Sigmoid colon (tissue), 7 donors: ENCODE results near the gene ARHGAP10. TPM values are rescaled to one million over a fixed set of nuclear protein-coding genes. Genes with fewer than 3 reads are reported as not detected.

Experiments
- DNase-seq: peaks from one replicate; pipeline ENCODE4 v3.0.0-alpha.2; 2019
- H3K27ac ChIP-seq, 4 donors: fragments of 200-600 bp; sonication (generic); one replicate each; pipeline ENCODE4 v1.5.1; 2016 to 2019; ENCODE audit warnings: mild to moderate bottlenecking in 1 of 4
- H3K27me3 ChIP-seq, 3 donors: fragments of 200-600 bp; sonication (generic); one replicate each; pipeline ENCODE4 v1.5.1; 2019; ENCODE audit warnings: mild to moderate bottlenecking in 1 of 3
- H3K36me3 ChIP-seq, 4 donors: fragments of 200-600 bp; sonication (generic); one replicate each; pipeline ENCODE4 v1.5.1; 2016 to 2019
- H3K4me1 ChIP-seq, 4 donors: fragments of 200-600 bp; sonication (generic); one replicate each; pipeline ENCODE4 v1.5.1; 2017 to 2019
- H3K4me3 ChIP-seq, 4 donors: fragments of 200-600 bp; sonication (generic); one replicate each; pipeline ENCODE4 v1.5.1; 2017 to 2019; ENCODE audit warnings: mild to moderate bottlenecking in 2 of 4, moderate library complexity in 1 of 4
- H3K9me3 ChIP-seq, 4 donors: fragments of 200-600 bp in 3 of 4; sonication (generic) in 3 of 4; one replicate each; pipeline versions ENCODE4 v1.5.1 to v1.6.1; 2013 to 2019
- EP300 ChIP-seq, 4 donors: sonication (generic); formaldehyde crosslinking; IDR thresholded peaks; one replicate each; pipeline ENCODE4 v1.6.1; 2017; ENCODE audit warnings: antibody characterized with exemption in 4 of 4
- POLR2A ChIP-seq, 2 donors: fragments of 450-650 bp; IDR thresholded peaks; one replicate each; pipeline ENCODE4 v1.6.1; 2016; ENCODE audit warnings: antibody characterized with exemption in 2 of 2, mild to moderate bottlenecking in 2 of 2, moderate library complexity in 2 of 2
- POLR2AphosphoS5 ChIP-seq, 4 donors: sonication (generic); formaldehyde crosslinking; IDR thresholded peaks; one replicate each; pipeline ENCODE4 v1.6.1; 2017; ENCODE audit warnings: antibody characterized with exemption in 4 of 4
- WGBS, 2 donors: extraction: QIAGEN DNeasy Blood & Tissue Kit; methylation state at CpG; one replicate each; pipeline ENCODE4 v1.1.7; 2013; 5-methylcytosine and 5-hydroxymethylcytosine counted together
- intact Hi-C: fragments of 100-400 bp; cut with DNase I; formaldehyde crosslinking; loops from one replicate; pipeline ENCODE4 v1.15.1; 2023
- polyA plus RNA-seq, 3 donors: library from polyadenylated mRNA; stranded (reverse); fragments of 200-250 nt; gene quantifications; one replicate each; pipeline ENCODE4 v1.2.3, GENCODE V29; 2013
- total RNA-seq, 4 donors: library from RNA; depleted of rRNA; stranded (reverse); fragments of >200 nt; gene quantifications; one replicate each; pipeline ENCODE4 v1.1.0, GENCODE V29; 2016
- TF ChIP-seq, protein P1 (sequence below), 4 experiments: fragments of 450-650 bp in 3 of 4; fragments of 200-600 bp in 1 of 4; IDR thresholded peaks; one replicate each; pipeline ENCODE4 v1.5.1; 2016 to 2019; ENCODE audit warnings: antibody characterized with exemption in 4 of 4, mild to moderate bottlenecking in 3 of 4, moderate library complexity in 2 of 4
- donor health status: healthy with polysubstance abuse.
- donor health status: Bipolar disorder and iron deficiency.
- donor health status: healthy.

The ARHGAP10 gene
- total and polyA plus RNA-seq, 7 donors: 3.0 to 158 (median 123) TPM

DNA sequence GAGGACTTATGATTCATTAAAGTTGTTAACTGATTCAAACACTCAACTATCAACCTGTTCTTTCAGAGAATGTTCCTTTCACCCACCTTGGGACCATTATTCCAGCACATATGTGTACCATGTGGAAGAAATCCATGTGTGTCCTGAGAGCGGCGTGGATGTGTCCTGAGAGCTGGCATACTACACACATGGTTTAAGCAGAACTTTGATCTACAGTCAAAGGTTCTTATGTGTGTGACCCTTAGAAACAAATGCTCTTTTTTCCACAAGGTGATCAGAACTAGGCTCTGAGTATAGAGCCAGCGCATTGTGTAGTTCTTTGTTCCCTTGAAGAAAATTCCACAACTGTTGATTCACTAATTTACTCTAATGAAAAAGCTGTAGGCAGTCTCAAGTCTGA is 378.3 kb downstream of the ARHGAP10 start:
- WGBS, 2 donors: 97 to 99% methylated on average over 3 of the region's 3 CpGs
- Histone ChIP-seq H3K4me1 (no peaks in the 10 kb centered on the region), H3K9me3 (peaks cover 0 to 5% (median 1%) of the 10 kb centered on the region in 4 donors), H3K4me3 (no peak overlapping the region), H3K36me3 (peaks cover 0 to 66% (median 2%) of the 10 kb centered on the region in 4 donors), H3K27me3 (no peaks in the 10 kb centered on the region), H3K27ac (no peak overlapping the region)
- intact Hi-C loops: no loop called here
- TF ChIP-seq POLR2A (IDR thresholded peaks at IDR 0.05): no peak
- no peak for TF ChIP-seq POLR2AphosphoS5 (IDR thresholded peaks at IDR 0.05)
- TF ChIP-seq EP300 (IDR thresholded peaks at IDR 0.05): no peak
- TF ChIP-seq, protein P1, sequence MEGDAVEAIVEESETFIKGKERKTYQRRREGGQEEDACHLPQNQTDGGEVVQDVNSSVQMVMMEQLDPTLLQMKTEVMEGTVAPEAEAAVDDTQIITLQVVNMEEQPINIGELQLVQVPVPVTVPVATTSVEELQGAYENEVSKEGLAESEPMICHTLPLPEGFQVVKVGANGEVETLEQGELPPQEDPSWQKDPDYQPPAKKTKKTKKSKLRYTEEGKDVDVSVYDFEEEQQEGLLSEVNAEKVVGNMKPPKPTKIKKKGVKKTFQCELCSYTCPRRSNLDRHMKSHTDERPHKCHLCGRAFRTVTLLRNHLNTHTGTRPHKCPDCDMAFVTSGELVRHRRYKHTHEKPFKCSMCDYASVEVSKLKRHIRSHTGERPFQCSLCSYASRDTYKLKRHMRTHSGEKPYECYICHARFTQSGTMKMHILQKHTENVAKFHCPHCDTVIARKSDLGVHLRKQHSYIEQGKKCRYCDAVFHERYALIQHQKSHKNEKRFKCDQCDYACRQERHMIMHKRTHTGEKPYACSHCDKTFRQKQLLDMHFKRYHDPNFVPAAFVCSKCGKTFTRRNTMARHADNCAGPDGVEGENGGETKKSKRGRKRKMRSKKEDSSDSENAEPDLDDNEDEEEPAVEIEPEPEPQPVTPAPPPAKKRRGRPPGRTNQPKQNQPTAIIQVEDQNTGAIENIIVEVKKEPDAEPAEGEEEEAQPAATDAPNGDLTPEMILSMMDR (IDR thresholded peaks at IDR 0.05): no peak
- DNase-seq: no peak

DNA sequence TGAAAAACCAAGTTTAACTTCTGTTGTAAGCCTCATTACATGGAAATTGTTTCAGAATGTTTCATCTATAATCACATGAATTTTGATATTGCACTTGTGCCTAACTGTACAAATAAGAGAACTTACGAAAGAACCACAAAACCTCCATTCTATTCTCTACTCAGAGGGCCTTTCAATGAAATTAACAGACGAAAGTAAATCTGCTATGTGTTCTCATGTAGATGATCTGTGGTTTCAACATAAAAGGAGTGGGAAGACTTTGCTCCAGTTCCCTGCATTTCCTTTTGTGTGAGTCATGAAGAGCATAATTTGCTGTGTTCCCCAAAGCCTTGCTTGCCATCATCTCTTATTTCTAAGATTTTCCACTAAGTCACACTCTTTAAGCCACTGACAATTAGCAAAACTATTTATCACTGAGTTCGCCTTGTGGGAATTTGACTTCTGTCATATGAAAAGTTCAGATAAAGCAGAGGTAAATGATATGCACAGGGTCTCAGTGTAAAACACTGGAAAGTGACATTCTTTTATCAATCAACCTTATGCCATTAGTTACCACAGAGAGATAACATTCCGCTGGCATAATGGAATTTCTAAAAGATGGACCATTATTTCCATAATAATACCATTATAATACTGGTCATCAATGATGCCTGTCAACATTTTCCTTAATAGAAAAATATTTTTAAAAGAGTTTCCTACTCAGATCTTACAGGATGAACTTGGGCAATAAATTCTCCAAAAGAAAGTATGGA is 380.5 kb downstream of the ARHGAP10 start:
- no peak for TF ChIP-seq EP300 (IDR thresholded peaks at IDR 0.05)
- TF ChIP-seq POLR2A (IDR thresholded peaks at IDR 0.05): no peak
- TF ChIP-seq, protein P1 (IDR thresholded peaks at IDR 0.05): no peak
- TF ChIP-seq POLR2AphosphoS5 (IDR thresholded peaks at IDR 0.05): no peak
- peaks cover 0 to 14% (median 9%) of the 10 kb centered on the region in 4 donors for H3K4me1 ChIP-seq
- H3K4me3 ChIP-seq: no peak overlapping the region
- no peak for DNase-seq
- H3K36me3 ChIP-seq: peaks cover 0 to 66% (median 2%) of the 10 kb centered on the region in 4 donors
- H3K9me3 ChIP-seq: no peaks in the 10 kb centered on the region
- 71 to 91% methylated on average over 4 of the region's 4 CpGs for WGBS, 2 donors
- no peaks in the 10 kb centered on the region for H3K27me3 ChIP-seq
- no peak overlapping the region for H3K27ac ChIP-seq
- intact Hi-C loops: no loop called here

DNA sequence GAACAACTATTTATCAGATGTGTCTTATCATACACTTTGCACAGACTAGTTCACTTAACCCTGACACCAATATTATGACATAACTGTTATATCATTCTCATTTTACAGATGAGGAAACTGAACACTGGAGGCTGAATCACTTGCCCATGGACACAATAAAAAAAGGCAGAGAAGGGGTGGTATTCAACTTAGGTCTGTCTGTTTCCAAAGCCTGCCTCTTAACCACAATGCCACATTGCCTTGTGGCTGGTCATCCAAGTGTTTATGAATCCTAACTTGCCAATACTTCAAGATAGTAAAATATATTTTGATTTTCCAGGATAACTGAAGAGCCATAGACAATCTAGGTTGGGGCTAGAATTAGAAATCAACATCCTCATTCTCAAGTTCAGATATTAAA is 382.5 kb downstream of the ARHGAP10 start:
- intact Hi-C loops: no loop called here
- H3K4me1 ChIP-seq: peaks cover 0 to 14% (median 9%) of the 10 kb centered on the region in 4 donors
- DNase-seq: no peak
- peaks cover 0 to 55% (median 0%) of the 10 kb centered on the region in 4 donors for H3K36me3 ChIP-seq
- H3K9me3 ChIP-seq: no peaks in the 10 kb centered on the region
- no peaks in the 10 kb centered on the region for H3K27me3 ChIP-seq
- no peak overlapping the region for H3K27ac ChIP-seq
- TF ChIP-seq, protein P1 (IDR thresholded peaks at IDR 0.05): no peak
- TF ChIP-seq POLR2A (IDR thresholded peaks at IDR 0.05) (no peak), EP300 (IDR thresholded peaks at IDR 0.05) (no peak), POLR2AphosphoS5 (IDR thresholded peaks at IDR 0.05) (no peak)
- no peak overlapping the region for H3K4me3 ChIP-seq

DNA sequence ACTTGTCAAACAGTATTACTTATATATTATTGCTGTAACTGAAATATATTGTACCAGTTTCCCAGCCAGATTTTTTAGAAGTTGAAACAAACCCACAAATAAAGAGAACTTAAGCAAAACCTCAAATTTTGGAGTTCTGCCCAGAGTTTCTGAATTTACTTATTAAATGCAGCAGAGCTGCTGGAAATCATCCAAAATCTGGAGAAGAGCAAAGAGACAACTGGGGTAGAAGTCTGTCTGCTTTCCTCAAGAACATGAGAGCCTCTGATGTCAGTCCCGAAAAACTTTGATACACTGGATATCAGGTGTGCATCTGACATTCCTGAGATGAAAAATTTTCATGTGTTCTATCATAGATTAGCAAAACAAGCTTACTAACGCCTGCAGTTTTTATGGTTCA is 384.4 kb downstream of the ARHGAP10 start:
- Histone ChIP-seq H3K27me3 (no peaks in the 10 kb centered on the region), H3K9me3 (no peaks in the 10 kb centered on the region), H3K4me1 (peaks cover 0 to 14% (median 9%) of the 10 kb centered on the region in 4 donors), H3K27ac (no peak overlapping the region), H3K4me3 (no peak overlapping the region), H3K36me3 (peaks cover 0 to 45% (median 0%) of the 10 kb centered on the region in 4 donors)
- no peak for DNase-seq
- intact Hi-C loops: no loop called here
- 61 to 62% methylated on average over 2 of the region's 2 CpGs for WGBS, 2 donors
- no peak for TF ChIP-seq POLR2AphosphoS5 (IDR thresholded peaks at IDR 0.05)
- TF ChIP-seq EP300 (IDR thresholded peaks at IDR 0.05): no peak

DNA sequence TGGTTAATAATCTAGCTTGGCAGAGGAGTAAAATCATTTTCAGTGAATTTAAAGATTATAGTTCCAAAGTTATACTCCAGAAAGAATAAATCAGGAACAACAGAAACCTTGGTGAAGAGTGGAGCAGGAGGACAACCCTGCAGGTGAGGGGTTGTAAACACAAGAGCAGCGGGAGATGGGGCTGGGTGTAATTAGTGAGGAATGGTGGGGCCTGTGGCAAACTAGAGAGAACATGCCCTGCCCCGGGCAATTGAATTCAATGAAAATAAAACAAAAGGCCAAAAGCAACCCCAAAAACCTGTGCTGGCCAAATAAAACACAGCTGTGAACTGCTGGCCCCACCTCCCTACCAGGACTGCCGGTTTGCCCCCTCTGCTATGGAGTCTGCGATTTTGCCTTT is 385.1 kb downstream of the ARHGAP10 start:
- TF ChIP-seq, protein P1 (IDR thresholded peaks at IDR 0.05): no peak
- TF ChIP-seq POLR2AphosphoS5 (IDR thresholded peaks at IDR 0.05): no peak
- TF ChIP-seq POLR2A (IDR thresholded peaks at IDR 0.05): no peak
- no peak for TF ChIP-seq EP300 (IDR thresholded peaks at IDR 0.05)
- Histone ChIP-seq H3K9me3 (no peaks in the 10 kb centered on the region), H3K27ac (no peak overlapping the region), H3K27me3 (no peaks in the 10 kb centered on the region), H3K36me3 (peaks cover 0 to 37% (median 0%) of the 10 kb centered on the region in 4 donors), H3K4me3 (no peak overlapping the region), H3K4me1 (peaks cover 0 to 14% (median 9%) of the 10 kb centered on the region in 4 donors)
- no peak for DNase-seq
- WGBS, 2 donors: 94% methylated on average over 4 of the region's 4 CpGs
- intact Hi-C loops: no loop called here
